Stimulated activated CD8-positive, alpha-beta memory T cell treated with anti-CD3 and anti-CD28 coated beads, Interleukin-15, amount 100 ng/mL, for 24 hours (primary cell): Measurements from ENCODE around the gene APOE.
"Not testable (repeated sequence)": the region's sequence is repeated elsewhere in the genome, so short reads cannot be mapped to it uniquely, and the experiment has no call there.

Experiments used
- DNase-seq: peaks from one replicate; pipeline ENCODE4 v3.0.0-alpha.2; 2020; ENCODE audit warnings: low read depth

APOE gene

DNA sequence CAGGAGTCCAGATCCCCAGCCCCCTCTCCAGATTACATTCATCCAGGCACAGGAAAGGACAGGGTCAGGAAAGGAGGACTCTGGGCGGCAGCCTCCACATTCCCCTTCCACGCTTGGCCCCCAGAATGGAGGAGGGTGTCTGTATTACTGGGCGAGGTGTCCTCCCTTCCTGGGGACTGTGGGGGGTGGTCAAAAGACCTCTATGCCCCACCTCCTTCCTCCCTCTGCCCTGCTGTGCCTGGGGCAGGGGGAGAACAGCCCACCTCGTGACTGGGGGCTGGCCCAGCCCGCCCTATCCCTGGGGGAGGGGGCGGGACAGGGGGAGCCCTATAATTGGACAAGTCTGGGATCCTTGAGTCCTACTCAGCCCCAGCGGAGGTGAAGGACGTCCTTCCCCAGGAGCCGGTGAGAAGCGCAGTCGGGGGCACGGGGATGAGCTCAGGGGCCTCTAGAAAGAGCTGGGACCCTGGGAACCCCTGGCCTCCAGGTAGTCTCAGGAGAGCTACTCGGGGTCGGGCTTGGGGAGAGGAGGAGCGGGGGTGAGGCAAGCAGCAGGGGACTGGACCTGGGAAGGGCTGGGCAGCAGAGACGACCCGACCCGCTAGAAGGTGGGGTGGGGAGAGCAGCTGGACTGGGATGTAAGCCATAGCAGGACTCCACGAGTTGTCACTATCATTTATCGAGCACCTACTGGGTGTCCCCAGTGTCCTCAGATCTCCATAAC, at the start of gene APOE:
Gene APOE (plus strand): TSS at position 360 of the 724 bp plus-strand sequence. CDS start 829 bp downstream, outside the sequence.
- DNase-seq: no peak

DNA sequence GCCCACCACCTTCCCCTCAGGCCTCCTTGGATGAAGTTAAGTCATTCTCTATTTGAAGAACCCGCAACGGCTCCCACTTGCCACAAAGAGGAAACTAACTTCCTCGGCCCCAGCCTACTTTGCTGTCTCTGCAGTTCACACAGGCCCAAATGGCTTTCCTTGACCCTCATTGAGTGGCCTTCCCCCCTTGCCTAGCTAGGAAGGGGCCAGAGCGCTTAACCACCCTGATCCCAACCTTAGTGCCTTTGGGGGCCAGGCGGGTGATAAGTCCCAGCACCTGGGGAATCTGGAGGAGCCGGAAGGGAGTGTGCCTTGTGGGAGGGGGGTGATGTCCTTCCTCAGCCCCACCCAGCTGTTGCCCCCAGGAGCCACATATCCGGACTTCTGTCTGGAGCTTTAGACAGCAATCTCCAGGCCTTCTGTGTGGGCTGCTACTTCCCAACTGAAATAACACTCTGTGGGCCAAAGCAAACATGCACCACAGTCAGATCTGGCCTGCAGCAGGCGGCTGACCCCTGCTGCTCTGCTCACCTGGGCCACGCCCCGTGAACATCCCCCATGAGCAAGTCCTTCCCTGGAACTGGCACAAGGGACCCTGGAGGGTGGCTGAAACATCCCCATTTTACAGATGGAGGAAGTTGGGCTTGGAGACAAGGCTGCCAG, 49.0 kb upstream of the APOE start:
- no peak for DNase-seq

- DNase-seq: no peak
Measured at GRCh38 chr19:44857837-44858236, 47.8 kb upstream of the APOE start.

DNA sequence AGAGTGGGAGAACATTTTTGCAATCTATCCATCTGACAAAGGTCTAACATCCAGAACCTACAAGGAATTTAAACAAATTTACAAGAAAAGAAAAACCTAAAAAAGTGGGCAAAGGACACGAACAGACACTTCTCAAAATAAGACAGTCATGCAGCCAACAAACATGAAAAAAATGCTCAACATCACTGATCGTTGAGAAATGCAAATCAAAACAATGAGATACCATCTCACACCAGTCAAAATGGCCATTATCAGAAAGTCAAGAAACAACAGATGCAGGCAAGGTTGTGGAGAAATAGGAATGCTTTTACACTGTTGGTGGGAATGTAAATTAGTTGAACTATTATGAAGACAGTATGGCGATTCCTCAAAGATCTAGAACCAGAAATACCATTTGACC, 44.0 kb upstream of the APOE start:
- not testable (repeated sequence) for DNase-seq

DNA sequence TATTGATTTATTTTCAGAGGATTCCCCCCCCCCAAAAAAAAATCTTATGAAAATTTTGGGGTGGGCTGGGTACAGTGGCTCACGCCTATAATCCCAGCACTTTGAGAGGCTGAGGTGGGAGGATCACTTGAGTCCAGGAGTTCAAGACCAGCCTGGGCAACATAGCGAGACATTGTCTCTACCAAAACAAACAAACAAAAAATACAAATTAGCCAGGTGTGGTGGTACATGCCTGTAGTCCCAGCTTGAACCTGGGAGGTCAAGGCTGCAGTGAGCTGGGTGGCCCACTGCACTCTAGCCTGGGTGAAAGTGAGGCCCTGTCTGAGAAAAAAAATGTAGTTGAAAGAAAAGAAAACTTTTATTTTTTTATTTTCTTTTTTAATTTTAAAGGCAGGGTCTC, 41.6 kb upstream of the APOE start:
- no peak for DNase-seq

GRCh38 chr19:44865196-44865767, 40.3 kb upstream of the APOE start:
- no peak for DNase-seq

DNA sequence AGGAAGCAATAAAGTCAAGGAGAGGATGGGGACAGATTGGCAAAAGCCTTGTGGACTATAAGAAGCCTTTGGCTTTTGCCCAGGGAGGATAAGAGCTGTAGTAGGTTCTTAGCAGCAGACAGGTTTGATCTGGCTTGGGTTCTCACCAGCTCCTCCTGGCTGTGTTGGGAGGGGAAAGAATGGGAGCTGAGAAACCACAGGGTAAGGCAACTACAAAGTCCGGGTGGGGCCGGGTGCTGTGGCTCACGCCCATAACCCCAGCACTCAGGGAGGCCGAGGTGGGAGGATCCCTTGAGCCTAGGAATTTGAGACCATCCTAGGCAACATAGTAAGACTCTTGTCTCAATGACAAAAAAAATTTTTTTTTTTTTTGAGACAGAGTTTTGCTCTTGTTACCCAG, 38.9 kb upstream of the APOE start:
- no peak for DNase-seq

DNA sequence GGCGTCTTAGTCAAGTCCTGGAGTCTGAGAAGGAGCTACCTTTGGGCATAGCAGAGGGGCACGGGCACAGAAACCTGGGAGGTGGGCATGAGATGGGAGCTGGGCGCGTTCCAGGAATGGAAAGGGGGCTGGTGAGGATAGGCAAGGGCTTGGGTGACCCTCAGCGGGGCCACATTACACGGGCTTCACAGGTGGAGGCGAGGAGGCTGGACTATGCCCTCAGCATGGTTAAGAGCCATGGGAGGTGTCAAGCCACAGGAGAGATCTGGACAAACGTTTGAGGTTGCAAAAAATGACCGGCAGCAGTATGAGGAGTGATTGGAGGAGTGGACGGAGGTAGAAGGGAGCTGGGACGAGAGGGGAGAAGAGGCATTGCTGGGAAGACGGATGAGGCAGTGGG, 38.0 kb upstream of the APOE start:
- DNase-seq: no peak

- no peak for DNase-seq
Measured at GRCh38 chr19:44869733-44870470, 35.7 kb upstream of the APOE start.

DNA sequence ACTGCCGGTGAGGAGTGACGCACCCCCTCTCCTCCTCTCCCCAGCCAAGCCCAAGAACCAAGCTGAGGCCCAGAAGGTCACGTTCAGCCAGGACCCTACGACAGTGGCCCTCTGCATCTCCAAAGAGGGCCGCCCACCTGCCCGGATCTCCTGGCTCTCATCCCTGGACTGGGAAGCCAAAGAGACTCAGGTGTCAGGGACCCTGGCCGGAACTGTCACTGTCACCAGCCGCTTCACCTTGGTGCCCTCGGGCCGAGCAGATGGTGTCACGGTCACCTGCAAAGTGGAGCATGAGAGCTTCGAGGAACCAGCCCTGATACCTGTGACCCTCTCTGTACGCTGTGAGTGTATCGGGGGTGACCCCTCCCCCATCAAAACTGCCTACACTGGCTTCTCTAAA, 33.8 kb upstream of the APOE start:
- no peak for DNase-seq

DNA sequence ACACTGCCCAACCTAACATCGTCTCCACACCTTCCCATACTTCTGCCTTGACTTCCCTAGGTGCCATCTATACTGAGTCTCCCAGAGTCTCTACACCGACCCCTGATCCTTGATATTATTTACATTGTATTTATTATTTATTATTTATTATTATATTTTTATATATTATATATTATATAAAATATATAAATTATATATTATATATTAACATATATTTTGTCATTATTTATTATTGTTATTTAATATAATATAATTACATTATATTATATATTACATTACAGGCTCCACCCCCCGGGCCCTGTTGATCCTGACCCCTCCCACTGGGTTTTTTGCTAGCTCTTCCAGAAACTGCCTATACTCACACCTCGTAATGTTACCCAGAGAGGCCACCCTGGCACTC, 32.9 kb upstream of the APOE start:
- DNase-seq: no peak

GRCh38 chr19:44874317-44874716, 31.3 kb upstream of the APOE start:
- no peak for DNase-seq

- DNase-seq: no peak
Measured at GRCh38 chr19:44875666-44876451, 29.7 kb upstream of the APOE start.

DNA sequence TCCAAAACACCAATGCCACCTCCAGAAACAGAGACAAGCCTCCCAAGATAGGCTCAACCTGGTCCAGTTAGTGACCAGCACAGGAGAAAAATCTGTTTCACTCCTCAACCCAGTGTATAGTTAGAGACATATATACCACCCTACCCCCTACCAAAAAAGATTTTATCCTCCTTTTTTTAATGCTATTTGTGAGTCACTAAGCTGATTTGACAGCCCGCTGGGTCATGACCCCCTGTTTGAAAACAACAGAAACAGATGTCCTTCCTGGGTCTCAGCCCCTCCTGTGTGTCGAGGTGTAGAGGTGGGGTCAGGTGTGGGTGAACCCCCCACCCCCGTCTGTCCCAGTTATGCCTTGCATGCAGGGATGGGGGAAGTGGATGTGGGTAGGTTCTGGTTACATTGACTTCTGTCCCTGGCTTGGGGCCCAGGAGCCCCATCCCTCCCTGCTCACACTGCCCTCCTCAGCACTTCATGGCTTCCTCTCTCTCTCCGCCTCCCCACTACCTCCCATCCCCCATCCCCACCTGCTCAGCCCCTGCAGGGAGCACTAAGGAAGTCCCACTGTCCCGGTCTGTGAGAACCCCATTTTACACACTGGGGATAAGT, 28.6 kb upstream of the APOE start:
- DNase-seq: no peak

- no peak for DNase-seq
Measured at GRCh38 chr19:44878120-44878865, 27.3 kb upstream of the APOE start.

DNA sequence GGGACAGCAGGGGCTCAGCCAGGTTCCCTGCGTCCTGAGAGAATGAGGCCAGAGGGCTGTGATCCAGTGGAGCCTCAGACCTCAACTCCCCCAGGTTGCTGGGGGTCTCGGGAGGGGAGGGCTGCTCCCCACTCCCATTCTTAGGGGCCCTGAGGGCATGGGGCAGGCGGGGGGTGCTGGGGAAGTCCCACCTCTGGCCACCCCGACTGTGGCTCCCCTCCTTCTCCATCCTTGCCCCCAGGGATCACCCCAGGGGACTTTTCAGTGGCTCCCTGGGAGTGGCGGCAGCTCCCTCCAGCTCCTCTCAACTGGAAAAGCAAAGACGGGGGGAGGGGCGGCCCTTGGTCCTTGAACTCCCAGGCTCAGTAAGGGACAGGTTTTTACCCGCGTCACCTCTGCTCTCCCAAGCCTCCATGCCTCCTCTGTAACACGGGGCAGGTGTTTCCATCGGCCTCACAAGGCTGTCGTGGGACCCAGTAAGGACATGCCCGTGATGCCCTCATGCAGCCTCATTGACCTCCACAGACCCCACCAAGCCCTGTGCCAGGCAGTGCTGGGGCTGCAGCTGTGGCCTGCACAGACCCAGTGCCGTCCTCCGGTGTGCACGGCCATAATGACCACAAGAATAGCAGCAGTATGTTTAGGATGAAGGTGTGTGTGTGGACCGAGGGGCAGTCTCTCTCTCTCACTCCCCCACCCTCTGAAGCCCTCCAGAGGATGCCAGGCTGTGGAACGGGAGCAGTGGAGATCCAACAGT, 26.1 kb upstream of the APOE start:
- DNase-seq: no peak

GRCh38 chr19:44882063-44882462, 23.5 kb upstream of the APOE start:
- DNase-seq: no peak

- DNase-seq: not testable (repeated sequence)
Measured at GRCh38 chr19:44882619-44883397, 22.8 kb upstream of the APOE start.

- no peak for DNase-seq
Measured at GRCh38 chr19:44883922-44884321, 21.7 kb upstream of the APOE start.
